Measurements from ENCODE around the gene GNPTAB. TPM values are rescaled to one million over a fixed set of nuclear protein-coding genes. Genes with fewer than 3 reads are reported as not detected.
A peak's percentile ranks its signal among the peaks of the same experiment; 100 is the strongest.

GNPTAB gene
- total and polyA plus RNA-seq, 2 of the 13 experiments (the other 11 are each of a cell fraction or from before 2014, with no cell fraction given), result 13.6 to 19.4 TPM

DNA sequence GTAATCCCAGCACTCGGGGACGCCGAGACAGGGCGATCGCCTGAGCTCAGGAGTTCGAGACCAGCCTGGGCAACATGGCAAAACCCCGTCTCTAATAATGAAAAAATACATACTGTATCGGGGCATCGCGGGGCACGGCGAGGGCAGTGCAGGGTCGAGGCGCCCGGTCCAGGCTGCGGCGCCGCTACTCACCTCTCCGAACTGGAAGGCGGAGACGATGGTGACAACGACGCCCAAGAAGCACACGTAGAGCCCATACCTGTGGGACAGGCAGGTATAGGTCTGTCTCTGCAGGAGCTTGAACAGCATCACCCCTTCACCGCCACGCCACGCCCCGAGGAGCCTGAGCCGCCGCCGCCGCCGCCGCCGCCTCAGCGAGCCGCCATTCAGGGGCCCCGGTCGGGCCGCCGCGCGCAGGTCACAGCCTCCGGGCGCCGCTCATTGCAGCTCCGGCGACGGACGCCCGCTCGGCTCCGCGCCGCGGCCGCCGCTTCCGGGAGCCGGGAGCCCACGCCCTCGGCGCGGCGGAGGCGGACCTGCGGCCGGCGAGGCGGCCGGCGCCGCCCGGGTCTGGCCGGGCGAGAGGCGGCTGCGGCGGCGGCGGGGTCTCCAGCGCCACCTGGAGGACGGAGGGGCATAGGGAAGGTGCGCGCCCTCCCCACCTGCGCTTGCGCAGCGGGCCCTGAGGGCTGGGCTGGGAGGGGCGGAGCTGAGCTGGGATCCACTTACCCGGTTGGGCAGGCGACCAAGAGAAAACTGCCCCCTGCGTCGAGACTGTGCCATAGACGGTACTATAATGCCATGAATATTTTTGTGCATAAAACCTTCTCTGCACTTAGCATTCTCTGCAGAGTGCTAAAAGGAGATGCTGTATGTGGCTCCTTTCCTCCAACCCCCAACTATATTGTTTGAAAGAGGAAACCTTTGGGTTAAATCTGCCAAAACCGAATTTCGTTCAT lies at the start of gene GNPTAB (continued):
- TF ChIP-seq, protein P1, sequence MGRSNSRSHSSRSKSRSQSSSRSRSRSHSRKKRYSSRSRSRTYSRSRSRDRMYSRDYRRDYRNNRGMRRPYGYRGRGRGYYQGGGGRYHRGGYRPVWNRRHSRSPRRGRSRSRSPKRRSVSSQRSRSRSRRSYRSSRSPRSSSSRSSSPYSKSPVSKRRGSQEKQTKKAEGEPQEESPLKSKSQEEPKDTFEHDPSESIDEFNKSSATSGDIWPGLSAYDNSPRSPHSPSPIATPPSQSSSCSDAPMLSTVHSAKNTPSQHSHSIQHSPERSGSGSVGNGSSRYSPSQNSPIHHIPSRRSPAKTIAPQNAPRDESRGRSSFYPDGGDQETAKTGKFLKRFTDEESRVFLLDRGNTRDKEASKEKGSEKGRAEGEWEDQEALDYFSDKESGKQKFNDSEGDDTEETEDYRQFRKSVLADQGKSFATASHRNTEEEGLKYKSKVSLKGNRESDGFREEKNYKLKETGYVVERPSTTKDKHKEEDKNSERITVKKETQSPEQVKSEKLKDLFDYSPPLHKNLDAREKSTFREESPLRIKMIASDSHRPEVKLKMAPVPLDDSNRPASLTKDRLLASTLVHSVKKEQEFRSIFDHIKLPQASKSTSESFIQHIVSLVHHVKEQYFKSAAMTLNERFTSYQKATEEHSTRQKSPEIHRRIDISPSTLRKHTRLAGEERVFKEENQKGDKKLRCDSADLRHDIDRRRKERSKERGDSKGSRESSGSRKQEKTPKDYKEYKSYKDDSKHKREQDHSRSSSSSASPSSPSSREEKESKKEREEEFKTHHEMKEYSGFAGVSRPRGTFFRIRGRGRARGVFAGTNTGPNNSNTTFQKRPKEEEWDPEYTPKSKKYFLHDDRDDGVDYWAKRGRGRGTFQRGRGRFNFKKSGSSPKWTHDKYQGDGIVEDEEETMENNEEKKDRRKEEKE (IDR thresholded peaks at IDR 0.05), result no peak
- no peak for TF ChIP-seq BHLHE40 (IDR thresholded peaks at IDR 0.05; ENCODE audit: low read length)
- peak; percentile 64 for TF ChIP-seq STAG1 (CRISPR knock-in tag; IDR thresholded peaks at IDR 0.05)
- TF ChIP-seq ARID5B (CRISPR knock-in tag; IDR thresholded peaks at IDR 0.05), result peak; percentile 29
- TF ChIP-seq RBM39 (IDR thresholded peaks at IDR 0.05; ENCODE audit: low read depth, low read length, poor library complexity, severe bottlenecking), result peak; percentile 47
- TF ChIP-seq, protein P2, sequence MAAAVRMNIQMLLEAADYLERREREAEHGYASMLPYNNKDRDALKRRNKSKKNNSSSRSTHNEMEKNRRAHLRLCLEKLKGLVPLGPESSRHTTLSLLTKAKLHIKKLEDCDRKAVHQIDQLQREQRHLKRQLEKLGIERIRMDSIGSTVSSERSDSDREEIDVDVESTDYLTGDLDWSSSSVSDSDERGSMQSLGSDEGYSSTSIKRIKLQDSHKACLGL (CRISPR knock-in tag; IDR thresholded peaks at IDR 0.05), result no peak
- 0 out of 2 replicates have a peak, but pooled peaks have one; percentile 15 for TF ChIP-seq SOX5 (CRISPR knock-in tag; IDR thresholded peaks at IDR 0.05; ENCODE audit: borderline replicate concordance)
- TF ChIP-seq ZMAT3 (CRISPR knock-in tag; conservative IDR thresholded peaks at IDR 0.05), result 0 out of 2 replicates have a peak, but pooled peaks have one; percentile 19
- TF ChIP-seq ZHX1 (CRISPR knock-in tag; IDR thresholded peaks at IDR 0.05; ENCODE audit: low read depth), result no peak
- TF ChIP-seq ZNF580 (CRISPR knock-in tag; IDR thresholded peaks at IDR 0.05; ENCODE audit: borderline replicate concordance, low read depth), result peak; percentile 42; the same call in 1 of the 2 replicates
- TF ChIP-seq ZNF225 (CRISPR knock-in tag; IDR thresholded peaks at IDR 0.05), result no peak
- no peak for TF ChIP-seq NFE2 (CRISPR knock-in tag; IDR thresholded peaks at IDR 0.05)
- TF ChIP-seq CTCF (CRISPR knock-in tag; IDR thresholded peaks at IDR 0.05), result peak; percentile 86
- no peak for TF ChIP-seq ARNT2 (CRISPR knock-in tag; IDR thresholded peaks at IDR 0.05; ENCODE audit: low read depth)
- TF ChIP-seq ZNF629 (CRISPR knock-in tag; conservative IDR thresholded peaks at IDR 0.05), result no peak
- no peak for TF ChIP-seq TRIM24 (CRISPR knock-in tag; IDR thresholded peaks at IDR 0.05)
